ENCODE results near the gene CPA1.

The CPA1 gene

DNA sequence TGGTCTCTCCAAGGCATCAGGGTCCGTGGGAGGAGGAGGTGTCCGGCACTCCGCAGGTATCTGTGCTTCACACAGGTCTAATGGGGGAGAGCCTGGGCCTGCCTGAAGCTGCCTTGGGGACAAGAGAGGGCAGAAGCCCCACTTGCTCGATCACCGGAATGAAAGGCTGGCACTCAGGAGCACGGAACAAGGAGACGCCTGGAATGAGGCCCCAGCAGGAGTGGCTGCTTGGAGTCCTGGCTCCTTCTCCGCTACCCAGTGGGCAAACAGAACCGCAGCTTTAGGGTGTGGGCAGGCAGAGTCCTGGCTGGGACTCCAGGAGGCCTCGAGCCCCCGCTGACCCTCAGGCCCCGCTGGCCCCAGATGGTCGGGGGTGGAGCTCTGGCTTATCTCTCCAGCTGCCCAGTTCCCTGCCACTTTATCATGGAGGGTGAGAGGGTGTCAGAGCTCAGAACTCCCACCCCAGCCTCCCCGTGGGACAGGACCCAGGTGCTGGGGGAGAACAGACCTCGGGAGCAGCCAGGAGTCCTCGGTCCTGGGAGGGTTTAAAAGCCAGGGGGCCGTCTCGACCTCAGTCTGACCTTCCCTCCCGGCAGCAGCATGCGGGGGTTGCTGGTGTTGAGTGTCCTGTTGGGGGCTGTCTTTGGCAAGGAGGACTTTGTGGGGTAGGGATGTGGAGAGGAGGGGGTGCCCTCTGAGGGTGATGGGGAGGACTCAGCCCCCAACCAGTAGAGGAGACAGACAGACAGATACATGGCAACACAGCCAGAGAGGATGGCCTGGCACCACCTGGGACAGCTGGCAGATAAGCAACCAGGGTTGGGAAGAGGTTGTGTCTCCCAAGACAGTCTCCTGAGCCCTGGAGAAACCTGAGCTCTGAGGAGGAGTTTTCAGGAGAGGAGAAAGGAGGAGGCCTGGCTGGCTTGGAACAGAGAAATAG lies at the start of gene CPA1:
Gene CPA1, plus strand, starts transcription at position 574 of the 940 bp plus-strand sequence. Its CDS starts 27 bp downstream, at position 601.
- no peak for DNase-seq

GRCh38 chr7:130332259-130333053 lies 47.8 kb upstream of the CPA1 start:
- DNase-seq, result no peak

- DNase-seq, result no peak
Observed at GRCh38 chr7:130333832-130334231, 46.5 kb upstream of the CPA1 start.

- DNase-seq, result no peak
Observed at GRCh38 chr7:130334274-130334673, 46.0 kb upstream of the CPA1 start.

- DNase-seq, result no peak
Observed at GRCh38 chr7:130337410-130337971, 42.8 kb upstream of the CPA1 start.

DNA sequence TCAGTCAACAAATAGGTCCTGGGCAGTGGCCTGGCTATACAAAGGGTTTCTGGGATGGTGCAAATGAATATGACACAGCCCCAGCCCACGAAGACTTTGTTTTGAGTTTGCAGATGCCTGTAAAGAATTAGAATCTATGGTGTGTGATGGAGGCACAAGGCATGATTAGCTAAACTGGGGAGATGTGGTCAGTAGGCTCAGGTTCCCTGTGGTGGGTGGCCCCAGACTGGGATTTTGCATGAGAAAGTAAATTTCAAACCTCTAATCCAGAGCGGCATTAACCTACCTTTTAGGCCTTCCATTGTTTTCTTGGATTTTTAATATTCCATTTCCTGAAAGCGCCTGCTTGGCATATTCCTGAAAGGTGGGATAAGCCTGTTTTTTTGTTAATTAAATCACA lies 42.1 kb upstream of the CPA1 start:
- DNase-seq, result no peak

- no peak for DNase-seq
Observed at GRCh38 chr7:130341882-130342281, 38.4 kb upstream of the CPA1 start.

- DNase-seq, result no peak
Observed at GRCh38 chr7:130342701-130343380, 37.5 kb upstream of the CPA1 start.

DNA sequence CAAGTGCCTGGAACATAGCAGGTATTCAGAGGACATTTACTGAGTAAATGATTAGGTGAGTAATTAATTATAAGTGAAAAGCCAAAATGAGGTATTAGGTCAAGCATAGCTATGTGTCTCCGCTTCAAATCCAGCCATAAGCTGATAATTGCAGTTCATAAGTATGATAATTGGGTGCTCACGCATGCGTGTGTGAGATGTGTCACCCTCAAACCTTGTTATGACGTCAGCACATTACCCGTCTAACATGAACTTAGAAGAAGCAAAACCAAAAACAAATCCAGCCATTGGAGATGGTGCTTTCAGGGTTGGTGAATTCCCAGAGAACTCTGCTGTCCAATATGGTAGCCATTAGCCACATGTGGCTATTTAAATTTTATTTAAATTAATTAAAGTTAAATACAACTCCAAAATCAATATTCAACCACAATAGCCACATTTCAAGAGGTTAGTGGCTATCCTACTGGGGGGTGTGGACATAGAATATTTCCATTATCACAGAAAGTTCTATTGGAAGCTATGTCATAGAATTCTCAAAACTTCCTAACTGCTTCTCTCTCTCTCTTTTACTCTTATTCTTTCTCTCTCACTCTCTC lies 35.9 kb upstream of the CPA1 start, which contains the start of gene CPA5:
Gene CPA5, plus strand, starts transcription at position 546 of the 596 bp plus-strand sequence. CDS start 1,670 bp downstream, outside the sequence.
- DNase-seq, result no peak

DNA sequence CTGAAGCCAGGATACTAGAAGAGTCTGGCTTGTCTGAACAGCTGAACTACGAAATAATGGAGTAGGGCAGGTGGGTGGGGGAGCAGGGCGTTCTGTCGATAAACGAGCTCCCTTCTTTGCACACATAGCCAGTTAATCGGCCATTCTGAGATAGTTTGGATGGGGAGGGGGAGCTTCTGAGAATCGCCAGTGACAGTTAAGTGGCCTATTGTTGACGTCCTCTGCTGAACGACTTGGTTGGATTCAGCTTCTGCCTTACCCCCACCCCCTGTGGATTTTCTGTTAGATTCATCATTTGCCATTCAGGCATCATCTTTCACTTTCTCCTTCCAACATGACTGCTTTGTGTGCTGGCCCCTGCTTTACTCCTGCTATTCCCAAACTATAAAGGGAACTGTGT lies 35.2 kb upstream of the CPA1 start:
- DNase-seq, result no peak

GRCh38 chr7:130345725-130346124 lies 34.6 kb upstream of the CPA1 start:
- DNase-seq, result no peak

GRCh38 chr7:130346177-130346905 lies 34.0 kb upstream of the CPA1 start:
- DNase-seq, result no peak

- no peak for DNase-seq
Observed at GRCh38 chr7:130346941-130347340, 33.4 kb upstream of the CPA1 start.

GRCh38 chr7:130349911-130350782 lies 30.1 kb upstream of the CPA1 start:
- DNase-seq, result no peak

DNA sequence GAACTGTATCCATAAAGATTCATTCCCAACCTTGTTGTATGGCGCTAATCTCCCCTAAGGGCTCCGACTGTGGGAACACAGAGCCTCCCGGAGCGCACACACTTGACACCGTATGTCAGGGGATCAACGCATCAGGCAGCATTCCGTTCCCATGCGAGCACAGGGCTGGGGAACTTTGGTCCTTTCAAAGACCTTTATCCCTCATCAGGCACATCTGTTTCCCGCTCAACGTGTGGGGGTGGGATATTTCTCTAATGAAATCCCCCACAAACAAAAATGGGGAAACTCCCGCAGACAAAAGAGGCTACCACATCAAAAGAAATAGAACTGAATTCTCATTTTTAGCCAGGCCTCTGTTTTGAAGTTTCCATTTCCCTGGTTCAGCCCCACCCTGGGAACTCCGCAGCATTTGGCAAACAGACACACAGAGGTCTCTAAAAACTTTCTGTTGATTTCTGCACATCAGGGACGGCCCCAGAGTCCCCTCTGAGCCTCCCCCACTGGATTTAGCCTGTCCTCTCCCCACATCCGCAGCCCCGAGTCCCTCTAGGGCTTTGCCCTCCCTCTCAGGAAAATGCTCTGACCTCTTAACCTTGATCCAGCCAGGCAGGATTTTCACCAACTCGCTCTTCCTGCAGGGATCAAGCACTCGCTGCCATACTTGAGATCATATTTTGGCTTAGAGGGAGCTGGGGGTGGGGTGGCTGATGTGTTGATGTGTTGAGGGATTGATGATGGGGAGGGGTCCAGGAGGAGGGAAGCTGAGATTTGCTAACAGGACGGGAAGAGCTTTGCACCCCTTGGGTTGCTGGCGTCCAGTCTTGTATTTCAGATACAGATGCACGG lies 29.1 kb upstream of the CPA1 start:
- DNase-seq, result no peak

DNA sequence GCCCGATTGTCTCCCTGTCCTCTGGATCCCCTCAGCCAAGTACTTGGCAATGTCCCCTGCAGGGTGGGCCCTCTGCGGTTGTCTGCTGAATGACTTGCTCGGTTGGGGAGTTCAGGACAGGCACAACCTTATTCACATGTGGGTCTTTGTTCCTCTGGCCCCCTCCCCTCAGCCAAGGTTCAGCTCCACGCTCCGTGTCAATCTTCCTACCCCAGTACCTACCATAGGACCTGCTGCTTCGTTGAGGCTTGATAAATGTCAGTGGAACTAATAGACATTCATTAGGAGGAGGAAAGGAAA lies 28.6 kb upstream of the CPA1 start:
- no peak for DNase-seq

GRCh38 chr7:130352194-130353074 lies 27.9 kb upstream of the CPA1 start:
- DNase-seq, result no peak

- no peak for DNase-seq
Observed at GRCh38 chr7:130353196-130353595, 27.1 kb upstream of the CPA1 start.
